Activated T-cell treated with anti-CD3 and anti-CD28 coated beads, Interleukin-2, amount 50 U/mL, for 72 hours (primary cell): ENCODE results near the gene HOXB3. TPM values are rescaled to one million over a fixed set of nuclear protein-coding genes. Genes with fewer than 3 reads are reported as not detected.

ENCODE experiments used
- ATAC-seq, 2 donors: fragments of 150-1000 bp; cut with Tn5 transposase; replicated peaks in 1 of 2; 2 replicates each; pipeline ENCODE4 v1.10.0; 2021; ENCODE audit warnings: moderate library complexity in 2 of 2, mild to moderate bottlenecking in 1 of 2
- DNase-seq, 2 donors: peaks; one replicate each; pipeline ENCODE4 v3.0.0; 2021 to 2022; ENCODE audit warnings: mixed read lengths in 1 of 2
- H3K27ac Mint-ChIP-seq: one replicate; pipeline ENCODE4 v1.8.0; 2022; ENCODE audit warnings: mild to moderate bottlenecking, moderate library complexity, mixed read lengths
- H3K27me3 Mint-ChIP-seq: one replicate; pipeline ENCODE4 v1.8.0; 2022; ENCODE audit warnings: low read depth, mixed read lengths
- H3K36me3 Mint-ChIP-seq, 2 donors: one replicate each; pipeline ENCODE4 v1.8.0; 2022; ENCODE audit warnings: mixed read lengths in 2 of 2, mild to moderate bottlenecking in 1 of 2; ENCODE audit not compliant: insufficient read depth in 2 of 2
- H3K4me1 Mint-ChIP-seq: one replicate; pipeline ENCODE4 v1.8.0; 2022; ENCODE audit warnings: low read depth, mixed read lengths
- H3K4me3 Mint-ChIP-seq, 2 donors: one replicate each; pipeline ENCODE4 v1.8.0; 2022; ENCODE audit warnings: mild to moderate bottlenecking in 2 of 2, mixed read lengths in 2 of 2, moderate library complexity in 2 of 2
- H3K9me3 Mint-ChIP-seq, 2 donors: one replicate each; pipeline ENCODE4 v1.8.0; 2022; ENCODE audit warnings: mixed read lengths in 2 of 2
- total RNA-seq, 2 donors: library from RNA; stranded (reverse); gene quantifications; one replicate each; pipeline ENCODE4 v1.2.3, GENCODE V29; 2022

HOXB3 gene
- total RNA-seq, 2 donors from 2014 or later, result 2.9 to 8.1 TPM

DNA sequence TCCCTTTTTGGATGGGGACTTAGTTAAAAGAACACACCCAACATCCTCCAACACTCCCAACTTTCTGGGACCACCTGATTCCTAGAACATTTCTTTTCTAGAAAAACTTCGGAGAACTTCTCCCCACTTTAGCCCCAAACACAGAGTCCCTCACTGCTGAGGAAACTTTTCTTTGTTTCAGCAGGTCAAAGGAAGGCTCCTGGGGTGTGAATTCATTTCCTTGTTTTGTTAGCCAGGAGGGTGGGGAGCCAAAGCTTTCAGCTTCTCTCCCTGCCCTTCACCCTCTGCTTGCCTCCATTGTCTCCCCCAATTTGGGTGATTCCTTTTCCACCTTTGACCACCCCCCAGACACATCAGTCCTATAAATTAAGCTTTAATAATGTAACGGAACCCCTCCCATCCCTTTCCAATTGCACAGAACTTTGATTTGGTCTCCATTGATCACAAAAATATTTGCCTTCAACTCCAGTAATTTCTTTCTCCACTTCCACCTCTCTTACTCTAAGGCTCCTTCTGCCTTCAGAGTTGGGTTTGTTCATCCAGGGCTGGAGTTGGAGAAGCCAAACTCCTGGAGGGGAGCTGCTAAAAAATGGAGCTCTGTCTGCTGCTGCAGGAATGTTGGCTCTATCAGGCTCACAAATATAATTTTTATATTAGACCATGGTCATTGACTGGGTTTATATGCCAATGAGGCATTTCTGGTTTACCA lies 22.2 kb downstream of the HOXB3 start:
- Mint-ChIP-seq H3K4me1 (peaks cover 4% of the 10 kb centered on the region), H3K9me3 (no peaks in the 10 kb centered on the region), H3K27ac (no peak overlapping the region), H3K4me3 (peak overlapping the region in 1 of 2 donors; percentile 53), H3K27me3 (peaks cover 10% of the 10 kb centered on the region), H3K36me3 (no peaks in the 10 kb centered on the region)
- DNase-seq (no peak), ATAC-seq (no peak)

DNA sequence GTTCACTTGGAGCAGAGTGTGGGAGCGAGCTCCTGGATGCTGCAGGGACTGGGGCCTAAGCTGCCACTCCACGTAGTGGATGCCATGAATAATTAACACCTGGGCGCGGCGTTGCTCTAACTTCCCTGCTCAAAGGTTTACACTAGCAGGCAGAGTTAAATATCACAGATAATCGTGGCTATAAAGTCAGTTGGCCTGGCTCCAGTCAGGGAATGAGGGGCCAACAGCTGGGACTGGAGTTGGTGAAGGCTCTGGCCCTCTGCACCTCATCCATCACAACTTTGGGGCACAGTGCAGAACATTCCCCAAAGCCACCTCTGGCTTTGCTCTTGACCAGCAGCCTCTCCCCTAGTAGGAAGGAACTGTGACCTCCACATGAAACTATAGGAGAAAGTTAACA lies 22.8 kb downstream of the HOXB3 start:
- no peaks in the 10 kb centered on the region for H3K9me3 Mint-ChIP-seq
- H3K4me1 Mint-ChIP-seq, result peaks cover 4% of the 10 kb centered on the region
- no peak overlapping the region for H3K27ac Mint-ChIP-seq
- DNase-seq (no peak), ATAC-seq (no peak)
- H3K36me3 Mint-ChIP-seq, result no peaks in the 10 kb centered on the region
- no peak overlapping the region for H3K4me3 Mint-ChIP-seq
- H3K27me3 Mint-ChIP-seq, result peaks cover 13% of the 10 kb centered on the region

DNA sequence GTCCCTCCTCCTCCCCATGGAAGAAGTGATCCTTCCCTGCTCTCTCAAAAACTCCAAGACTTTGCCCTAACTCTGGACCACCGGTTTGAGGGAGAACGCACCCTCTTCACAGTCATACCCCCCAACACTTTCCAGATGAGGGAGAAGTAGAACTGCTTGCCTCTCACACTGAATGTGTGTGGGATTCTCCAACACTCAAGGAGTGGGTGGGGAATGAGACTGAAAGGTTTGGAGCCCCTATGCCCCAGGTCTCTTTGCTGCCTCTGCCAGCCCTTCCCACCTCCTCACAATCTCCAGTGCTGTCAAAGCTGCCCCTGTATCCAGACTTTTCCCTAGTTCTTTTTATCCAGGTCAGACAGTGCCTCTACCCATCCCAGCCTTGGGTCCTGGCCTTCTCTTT lies 23.3 kb downstream of the HOXB3 start:
- no peaks in the 10 kb centered on the region for H3K36me3 Mint-ChIP-seq
- no peak overlapping the region for H3K27ac Mint-ChIP-seq
- no peaks in the 10 kb centered on the region for H3K9me3 Mint-ChIP-seq
- peaks cover 13% of the 10 kb centered on the region for H3K27me3 Mint-ChIP-seq
- DNase-seq (no peak), ATAC-seq (no peak)
- peaks cover 4% of the 10 kb centered on the region for H3K4me1 Mint-ChIP-seq
- H3K4me3 Mint-ChIP-seq, result no peak overlapping the region

DNA sequence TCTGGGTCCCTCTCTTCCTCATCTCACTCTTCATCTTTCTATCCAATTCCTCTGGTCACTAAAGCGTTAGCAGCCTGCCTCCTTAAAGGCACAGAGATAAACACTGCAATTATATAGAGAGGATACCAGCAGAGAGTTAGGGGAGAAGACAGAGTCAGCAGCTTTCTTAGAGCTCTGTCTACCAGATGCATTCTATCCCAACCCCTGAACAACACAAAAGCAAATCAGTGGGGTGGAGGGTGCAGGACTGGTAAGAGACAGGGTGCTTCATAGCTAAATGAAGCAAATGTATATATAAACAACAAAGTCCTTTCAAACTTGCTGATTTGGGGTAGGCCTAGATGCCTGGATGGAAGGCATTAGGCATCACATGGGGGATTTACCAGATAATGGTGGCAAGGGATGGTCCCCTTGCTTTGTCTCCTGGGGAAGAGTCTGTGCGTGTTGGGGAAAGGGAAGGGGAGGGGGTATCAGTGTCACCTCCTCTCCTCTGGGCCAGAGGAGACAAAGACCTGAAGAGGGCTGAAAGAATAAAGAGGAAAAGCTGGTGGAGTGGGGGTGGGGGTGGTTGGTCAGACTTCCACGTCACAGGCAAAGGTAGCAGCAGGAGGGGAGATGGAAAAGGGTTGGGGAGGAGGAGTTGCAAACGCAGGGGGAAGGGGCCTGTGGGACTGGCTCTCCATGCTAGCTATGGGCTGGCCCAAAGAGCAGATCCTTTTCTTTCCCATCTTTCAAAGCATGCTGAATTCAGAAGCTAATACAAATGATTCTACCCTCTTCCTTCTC lies 23.9 kb downstream of the HOXB3 start:
- Mint-ChIP-seq H3K27ac (no peak overlapping the region), H3K27me3 (peaks cover 13% of the 10 kb centered on the region), H3K4me3 (no peak overlapping the region), H3K4me1 (peaks cover 4% of the 10 kb centered on the region), H3K36me3 (no peaks in the 10 kb centered on the region), H3K9me3 (no peaks in the 10 kb centered on the region)
- ATAC-seq (no peak), DNase-seq (no peak)

DNA sequence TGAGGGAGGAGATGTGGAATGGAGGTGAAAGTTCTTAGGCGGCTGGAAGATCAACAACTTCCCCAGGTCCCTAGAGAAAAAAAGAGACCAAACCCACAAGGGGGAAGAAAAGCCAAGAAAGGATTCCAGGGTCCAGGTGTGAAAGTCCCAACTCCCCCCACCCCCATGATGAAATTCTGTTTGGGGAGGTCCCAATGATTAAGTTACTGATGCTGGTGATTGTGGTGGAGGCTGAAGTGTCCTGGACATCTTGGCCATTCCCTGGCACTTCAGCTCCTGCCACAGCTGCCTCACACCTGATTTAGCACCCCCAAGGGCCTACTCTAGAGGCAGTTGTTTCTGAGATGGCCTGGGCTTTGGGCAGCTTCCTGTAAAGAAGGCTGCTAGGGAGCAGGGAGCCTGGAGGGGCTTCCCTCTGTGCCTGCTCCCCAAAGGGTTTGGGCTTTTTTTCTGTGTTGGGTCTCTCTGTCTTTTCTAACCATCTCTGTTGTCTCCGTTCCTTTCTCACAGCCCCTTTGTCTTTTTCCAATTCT lies 25.0 kb downstream of the HOXB3 start:
- H3K27me3 Mint-ChIP-seq, result peaks cover 13% of the 10 kb centered on the region
- no peak for ATAC-seq
- H3K4me3 Mint-ChIP-seq, result no peak overlapping the region
- peaks cover 4% of the 10 kb centered on the region for H3K4me1 Mint-ChIP-seq
- no peaks in the 10 kb centered on the region for H3K9me3 Mint-ChIP-seq
- no peak overlapping the region for H3K27ac Mint-ChIP-seq
- H3K36me3 Mint-ChIP-seq, result no peaks in the 10 kb centered on the region
- DNase-seq, result no peak

DNA sequence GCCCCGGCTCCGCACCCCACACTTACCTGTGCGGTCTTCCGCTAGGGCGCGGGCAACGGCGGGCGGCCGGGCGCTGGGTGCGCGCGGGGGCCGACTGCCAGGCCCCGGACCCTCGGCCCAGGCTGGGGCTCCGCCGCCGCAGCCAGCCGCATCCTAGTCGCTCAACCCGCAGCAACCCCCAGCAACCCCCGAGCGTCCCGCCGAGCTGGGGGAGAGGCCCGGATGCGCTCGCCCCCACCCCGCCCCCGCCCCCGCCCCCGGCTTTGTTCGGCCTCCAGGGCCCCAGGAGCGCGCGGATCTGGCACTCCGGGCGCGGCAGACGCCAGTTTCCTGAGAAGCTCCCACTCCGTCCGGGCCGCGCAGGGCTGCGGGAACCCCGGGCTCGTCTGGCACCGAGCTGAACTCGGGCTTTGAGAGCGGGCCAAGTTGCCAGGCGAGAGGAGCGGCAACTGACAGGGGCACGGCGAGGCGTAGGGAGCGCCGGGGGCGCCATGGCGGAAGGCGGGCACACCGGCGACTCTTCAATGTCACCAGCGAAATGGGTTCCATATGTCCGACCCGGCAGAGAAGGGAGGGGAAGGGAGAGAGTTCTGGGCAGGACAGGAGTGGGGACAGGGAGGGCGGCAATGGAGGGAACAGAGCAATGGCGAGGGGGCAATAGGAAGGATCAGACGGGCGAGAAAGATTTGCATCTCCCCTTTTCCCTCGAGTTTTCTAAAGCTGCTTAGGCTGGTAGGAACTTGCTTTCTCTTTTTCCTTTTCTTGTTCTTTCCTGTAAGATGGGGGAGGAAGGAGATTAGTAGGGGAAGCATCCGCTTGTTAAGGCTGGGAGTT lies 25.6 kb downstream of the HOXB3 start:
- H3K27ac Mint-ChIP-seq, result no peak overlapping the region
- H3K4me3 Mint-ChIP-seq, result peak overlapping the region in 1 of 2 donors; percentile 45
- ATAC-seq, result peak in 1 of 2 donors; percentile 21
- DNase-seq, result no peak
- H3K9me3 Mint-ChIP-seq, result no peaks in the 10 kb centered on the region
- peaks cover 4% of the 10 kb centered on the region for H3K4me1 Mint-ChIP-seq
- H3K27me3 Mint-ChIP-seq, result peaks cover 13% of the 10 kb centered on the region
- H3K36me3 Mint-ChIP-seq, result no peaks in the 10 kb centered on the region

DNA sequence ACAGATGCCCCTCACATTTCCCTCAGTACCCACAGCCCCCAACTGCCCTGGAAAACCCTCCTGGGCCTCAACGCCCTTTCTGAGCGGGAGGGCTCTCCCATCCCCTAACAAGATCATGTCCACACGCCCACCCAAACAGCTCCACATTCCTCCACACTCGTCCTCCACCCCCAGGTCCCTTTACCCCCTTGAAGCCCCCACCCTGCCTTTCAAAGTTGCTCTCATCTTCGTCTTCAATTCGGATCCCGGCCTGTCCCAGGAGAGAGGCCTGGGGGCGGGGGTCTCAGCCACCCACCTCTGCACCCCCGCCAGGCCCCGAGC lies 26.2 kb downstream of the HOXB3 start:
- ATAC-seq, result no peak
- Mint-ChIP-seq H3K27ac (no peak overlapping the region), H3K4me3 (peak overlapping the region in 1 of 2 donors; percentile 35)

DNA sequence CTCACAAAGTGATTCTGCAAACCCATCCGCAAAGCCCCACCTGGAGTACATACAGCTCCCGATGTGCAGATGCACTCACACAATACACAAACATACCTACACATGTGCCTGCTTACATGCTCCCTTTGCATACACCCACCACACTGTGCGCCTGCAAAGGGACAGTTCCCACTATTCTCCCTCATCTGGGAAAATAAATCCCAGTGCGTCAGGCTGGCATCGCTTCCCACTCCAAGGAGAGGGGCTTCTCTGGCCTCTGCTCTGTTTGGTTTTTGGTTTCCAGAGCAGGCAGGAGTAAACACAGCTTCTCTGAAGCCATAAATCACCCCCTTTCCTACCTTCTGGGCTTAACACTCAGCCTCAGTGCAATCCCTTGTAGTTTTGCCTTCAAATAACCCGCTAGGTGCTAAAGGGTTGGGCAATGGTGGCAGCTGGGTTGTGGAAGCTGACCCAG lies 26.6 kb downstream of the HOXB3 start:
- H3K27ac Mint-ChIP-seq, result no peak overlapping the region
- peaks cover 13% of the 10 kb centered on the region for H3K27me3 Mint-ChIP-seq
- H3K4me1 Mint-ChIP-seq, result peaks cover 2% of the 10 kb centered on the region
- ATAC-seq (no peak), DNase-seq (no peak)
- H3K36me3 Mint-ChIP-seq, result no peaks in the 10 kb centered on the region
- H3K9me3 Mint-ChIP-seq, result no peaks in the 10 kb centered on the region
- peak overlapping the region in 1 of 2 donors; percentile 35 for H3K4me3 Mint-ChIP-seq

More for the DNA sequence above, 26.2 kb downstream of the HOXB3 start:
- no peak for DNase-seq
- Mint-ChIP-seq H3K4me1 (peaks cover 4% of the 10 kb centered on the region), H3K9me3 (no peaks in the 10 kb centered on the region), H3K36me3 (no peaks in the 10 kb centered on the region), H3K27me3 (peaks cover 13% of the 10 kb centered on the region)

DNA sequence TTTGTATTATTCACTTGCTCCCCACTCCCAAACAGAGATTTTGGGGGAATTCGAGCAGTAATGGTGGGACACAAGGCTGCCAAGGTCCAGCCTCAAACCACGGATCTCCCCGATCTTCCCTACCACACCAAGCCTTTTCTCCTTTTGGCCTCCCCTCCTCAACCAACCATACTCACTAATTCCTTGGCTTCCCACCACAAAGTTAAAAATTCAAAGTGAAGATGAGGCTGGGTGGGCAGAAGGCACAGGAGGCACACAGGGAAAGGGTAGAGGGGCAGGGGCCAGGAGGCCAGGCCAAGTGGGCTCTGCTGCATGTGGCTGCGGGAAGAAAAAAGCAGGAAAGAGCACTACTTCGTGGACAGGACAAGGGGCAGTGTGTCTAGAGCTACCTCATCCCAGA lies 27.1 kb downstream of the HOXB3 start:
- Mint-ChIP-seq H3K4me1 (no peaks in the 10 kb centered on the region), H3K27me3 (peaks cover 13% of the 10 kb centered on the region), H3K4me3 (no peak overlapping the region), H3K27ac (no peak overlapping the region), H3K36me3 (no peaks in the 10 kb centered on the region), H3K9me3 (no peaks in the 10 kb centered on the region)
- no peak for ATAC-seq
- DNase-seq, result no peak

DNA sequence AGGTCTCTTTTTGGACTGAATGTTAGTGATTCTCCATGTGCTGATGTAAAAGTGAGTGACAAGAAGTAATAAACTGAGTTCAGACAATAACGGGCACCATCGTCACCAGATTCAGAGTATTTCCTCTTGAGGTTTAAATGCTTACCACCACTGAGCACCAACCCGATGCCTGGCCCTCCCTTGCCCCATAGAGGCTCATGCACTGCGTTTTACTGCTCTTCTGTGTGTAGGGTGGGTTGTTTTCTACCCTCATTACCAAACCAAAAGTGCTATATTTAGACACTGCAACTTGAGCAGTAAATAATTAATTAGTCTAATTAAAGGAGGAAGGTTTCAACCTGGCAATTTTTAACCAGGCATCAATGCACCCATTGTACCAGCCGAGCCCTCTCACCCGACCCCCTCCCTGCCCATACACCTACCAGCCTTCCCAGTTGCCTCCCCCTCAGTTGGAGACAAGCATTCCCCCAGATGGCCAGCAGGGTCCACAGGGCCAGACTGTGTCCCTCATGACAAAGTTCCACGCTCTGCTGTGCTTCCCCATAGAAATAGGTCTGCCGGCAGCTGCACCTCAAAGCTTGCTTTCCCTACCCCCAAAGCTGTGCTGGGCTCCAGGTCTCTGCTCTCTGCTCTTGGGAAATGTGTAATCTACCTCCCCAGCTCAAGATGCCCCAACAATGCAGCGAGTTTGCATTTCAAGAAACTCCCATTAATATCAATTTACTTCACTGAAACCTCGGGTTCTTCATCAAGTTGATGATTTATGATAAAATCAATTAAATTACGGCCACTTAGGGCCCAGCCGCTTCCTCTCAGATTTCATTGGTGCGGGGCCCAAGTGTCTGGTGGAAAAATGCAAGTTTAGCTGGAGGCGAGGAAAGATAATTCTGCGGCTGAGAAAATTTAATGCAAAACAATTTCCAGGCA lies 27.9 kb downstream of the HOXB3 start:
- ATAC-seq, result no peak
- Mint-ChIP-seq H3K9me3 (no peaks in the 10 kb centered on the region), H3K4me1 (no peaks in the 10 kb centered on the region), H3K27ac (no peak overlapping the region), H3K36me3 (no peaks in the 10 kb centered on the region), H3K4me3 (no peak overlapping the region), H3K27me3 (peaks cover 13% of the 10 kb centered on the region)
- DNase-seq, result no peak

DNA sequence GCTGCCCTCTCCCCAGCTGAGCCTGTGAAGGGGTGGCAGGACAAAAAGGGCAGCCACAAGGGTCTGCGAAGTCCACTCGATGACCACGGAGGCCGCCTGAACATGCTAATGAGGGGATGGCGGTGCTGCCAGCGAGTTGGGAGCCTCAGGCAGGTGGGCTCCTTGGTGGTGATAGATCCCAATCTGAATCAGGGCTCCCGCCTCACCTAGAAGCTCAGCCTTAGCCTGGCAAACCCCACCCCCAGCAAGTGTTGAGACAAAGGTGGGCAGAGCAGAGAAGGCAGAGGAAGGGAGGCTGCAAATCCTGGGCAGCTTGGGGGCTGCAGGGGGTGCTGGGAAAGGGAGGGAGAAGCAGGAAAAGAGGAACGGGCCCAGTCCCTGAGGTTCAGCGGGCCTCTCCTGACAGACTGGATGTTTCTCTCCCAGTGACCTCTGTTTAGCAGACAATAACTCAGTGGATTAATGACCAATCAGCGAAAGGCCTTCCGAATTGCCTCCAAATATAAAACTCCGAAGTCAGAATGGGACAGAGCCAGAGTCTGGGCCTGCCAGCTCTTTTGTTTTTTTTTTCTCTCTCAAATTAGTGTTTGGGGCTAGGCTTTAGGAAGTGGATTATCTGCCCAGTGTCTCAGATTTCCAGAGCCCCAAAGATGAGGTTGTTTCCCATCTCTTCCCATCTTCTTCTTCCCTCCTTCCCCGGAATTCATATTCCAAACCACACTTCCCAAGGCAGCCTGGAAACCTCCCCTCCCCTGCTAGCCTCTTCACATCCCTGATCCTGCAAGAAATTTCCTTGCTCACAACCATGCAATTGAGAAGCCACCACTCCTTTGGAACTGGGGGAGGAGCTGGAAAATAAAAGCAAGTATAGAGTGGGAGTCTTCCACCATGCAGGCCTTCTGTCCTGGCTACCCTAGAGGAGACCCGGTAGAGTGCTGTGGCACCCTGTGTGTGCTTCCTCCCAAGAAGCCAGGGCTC lies 29.9 kb downstream of the HOXB3 start:
- Mint-ChIP-seq H3K4me1 (peaks cover 4% of the 10 kb centered on the region), H3K9me3 (no peaks in the 10 kb centered on the region), H3K27ac (no peak overlapping the region), H3K36me3 (peaks cover 0 to 2% of the 10 kb centered on the region in 2 donors), H3K4me3 (no peak overlapping the region), H3K27me3 (peaks cover 29% of the 10 kb centered on the region)
- ATAC-seq, result no peak
- no peak for DNase-seq
